K562 treated with DMSO at 1 percent for 4 hours (cell line): ENCODE data around the gene EPHA6. TPM values are rescaled to one million over a fixed set of nuclear protein-coding genes. Genes with fewer than 3 reads are reported as not detected.

ENCODE experiments used
- total RNA-seq: library from RNA; unstranded; fragments of 300-600 nt; gene quantifications from 2 replicates; pipeline ENCODE4 v1.2.3, GENCODE V29; 2022; ENCODE audit not compliant: insufficient read depth

Gene EPHA6
- total RNA-seq, result not detected in 2 replicates

GRCh38 chr3:96813820-96814650, at the start of gene EPHA6:
Gene EPHA6, plus strand, starts transcription at chr3:96814594.

GRCh38 chr3:97764407-97765238, 950.2 kb downstream of the EPHA6 start, which contains the start of gene ARL6:
Gene ARL6, plus strand, starts transcription at chr3:97764758. Its CDS starts 3,350 bp downstream, at chr3:97768108.

